ENCODE data around the gene KCTD15.
"Not testable (repeated sequence)": the region's sequence is repeated elsewhere in the genome, so short reads cannot be mapped to it uniquely, and the experiment has no call there.

KCTD15 gene

DNA sequence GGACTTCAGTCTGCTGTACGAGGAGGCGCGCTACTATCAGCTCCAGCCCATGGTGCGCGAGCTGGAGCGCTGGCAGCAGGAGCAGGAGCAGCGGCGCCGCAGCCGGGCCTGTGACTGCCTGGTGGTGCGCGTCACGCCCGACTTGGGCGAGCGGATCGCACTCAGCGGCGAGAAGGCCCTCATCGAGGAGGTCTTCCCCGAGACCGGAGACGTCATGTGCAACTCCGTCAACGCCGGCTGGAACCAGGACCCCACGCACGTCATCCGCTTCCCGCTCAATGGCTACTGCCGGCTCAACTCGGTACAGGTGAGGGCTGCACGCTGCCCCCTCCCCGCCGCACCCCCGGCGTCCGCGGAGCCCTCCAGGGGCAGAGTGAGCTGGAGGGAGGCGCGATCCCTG lies 14.6 kb downstream of the KCTD15 start:
- TF ChIP-seq TAF1 (IDR thresholded peaks at IDR 0.05; ENCODE audit: borderline replicate concordance, low read depth, low read length): no peak
- FAIRE-seq (no peak), DNase-seq (ENCODE audit: insufficient read length) (no peak)

DNA sequence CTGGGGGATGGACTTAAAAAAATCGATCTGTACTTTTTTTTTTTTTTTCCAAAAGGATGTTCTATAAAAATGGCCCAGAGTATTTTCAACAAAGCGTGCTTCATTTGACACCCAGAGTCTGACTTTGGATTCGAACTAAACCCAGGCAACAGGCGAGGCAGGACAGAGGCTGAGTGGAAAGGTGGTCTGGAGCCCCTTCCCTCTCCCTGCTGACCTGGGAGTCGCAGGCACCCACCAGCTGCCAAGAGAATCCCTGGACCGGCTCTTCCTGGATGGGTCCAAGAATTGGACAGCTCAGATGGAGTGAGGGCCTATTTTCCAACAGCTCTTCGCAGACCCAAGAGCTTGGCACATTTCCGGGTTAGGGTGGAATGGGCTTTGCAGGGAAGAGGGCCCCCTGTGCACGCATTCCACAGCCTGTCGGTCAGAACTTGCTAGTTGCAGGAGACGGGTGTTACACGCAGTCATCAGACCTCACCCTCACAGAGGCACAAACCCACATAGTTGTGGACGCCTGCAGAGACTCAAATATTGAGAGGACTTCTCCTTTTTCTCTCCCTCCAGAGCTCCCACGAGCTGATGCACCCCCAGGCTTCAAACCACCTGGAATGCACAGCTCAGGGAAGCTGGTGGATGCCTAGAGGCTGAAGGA lies 15.2 kb downstream of the KCTD15 start:
- no peak for FAIRE-seq
- no peak for TF ChIP-seq TAF1 (IDR thresholded peaks at IDR 0.05; ENCODE audit: borderline replicate concordance, low read depth, low read length)
- no peak for TF ChIP-seq POLR2AphosphoS5 (IDR thresholded peaks at IDR 0.05; ENCODE audit: low read depth, low read length)
- no peak for TF ChIP-seq POLR2A (IDR thresholded peaks at IDR 0.05; ENCODE audit: low read depth, low read length)
- no peak for DNase-seq (ENCODE audit: insufficient read length)

DNA sequence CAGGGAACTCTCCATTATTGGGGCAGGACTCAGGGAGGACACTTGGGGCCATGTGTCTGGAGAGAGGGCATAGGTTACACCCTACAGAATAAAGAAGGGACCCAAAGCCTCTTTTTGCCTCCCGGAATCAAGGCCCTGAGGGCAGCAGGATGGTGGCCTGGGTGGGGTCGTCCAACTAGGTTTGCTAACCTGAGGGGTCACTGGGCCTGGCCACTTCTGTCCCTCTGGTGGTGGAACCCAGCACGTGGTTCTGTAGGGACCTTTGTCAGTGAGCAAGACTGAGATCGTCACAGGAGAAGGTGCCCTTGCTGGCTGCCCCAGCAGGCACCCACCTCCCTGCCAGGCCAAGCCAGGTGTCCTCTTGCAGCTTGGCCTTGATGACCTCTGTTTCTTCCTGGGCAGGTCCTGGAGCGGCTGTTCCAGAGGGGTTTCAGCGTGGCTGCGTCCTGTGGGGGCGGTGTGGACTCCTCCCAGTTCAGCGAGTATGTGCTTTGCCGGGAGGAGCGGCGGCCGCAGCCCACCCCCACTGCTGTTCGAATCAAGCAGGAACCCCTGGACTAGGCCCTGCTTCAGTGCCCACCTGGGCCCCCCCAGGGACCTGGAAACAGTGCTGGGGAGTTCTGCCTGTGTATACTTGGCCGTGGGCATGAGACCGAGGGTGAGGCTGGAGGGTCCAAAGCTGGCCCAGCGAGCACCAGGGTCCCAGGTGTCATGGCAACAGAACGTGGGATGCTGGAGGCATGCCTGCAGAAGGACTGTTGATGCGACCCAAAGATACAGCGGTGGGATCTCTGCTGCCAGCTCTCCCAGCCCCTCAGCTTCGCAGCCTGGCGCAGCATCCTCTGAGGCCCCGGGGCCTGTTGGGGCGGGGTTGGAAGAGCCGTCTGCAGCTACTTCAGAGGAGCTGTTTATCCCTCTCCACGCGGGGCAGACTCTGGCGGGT lies 16.0 kb downstream of the KCTD15 start:
- TF ChIP-seq POLR2AphosphoS5 (IDR thresholded peaks at IDR 0.05; ENCODE audit: low read depth, low read length) (no peak), TAF1 (IDR thresholded peaks at IDR 0.05; ENCODE audit: borderline replicate concordance, low read depth, low read length) (no peak), POLR2A (IDR thresholded peaks at IDR 0.05; ENCODE audit: low read depth, low read length) (no peak)
- no peak for FAIRE-seq
- no peak for DNase-seq (ENCODE audit: insufficient read length)

GRCh38 chr19:33813391-33814101 lies 16.9 kb downstream of the KCTD15 start:
- no peak for FAIRE-seq
- no peak for DNase-seq (ENCODE audit: insufficient read length)

GRCh38 chr19:33814181-33815165 lies 17.8 kb downstream of the KCTD15 start:
- no peak for DNase-seq (ENCODE audit: insufficient read length)
- FAIRE-seq: no peak
- no peak for TF ChIP-seq TAF1 (IDR thresholded peaks at IDR 0.05; ENCODE audit: borderline replicate concordance, low read depth, low read length)
- TF ChIP-seq POLR2AphosphoS5 (IDR thresholded peaks at IDR 0.05; ENCODE audit: low read depth, low read length): no peak
- TF ChIP-seq POLR2A (IDR thresholded peaks at IDR 0.05; ENCODE audit: low read depth, low read length): no peak

More at GRCh38 chr19:33813391-33814101, 16.9 kb downstream of the KCTD15 start:
- TF ChIP-seq POLR2A (IDR thresholded peaks at IDR 0.05; ENCODE audit: low read depth, low read length): no peak
- no peak for TF ChIP-seq TAF1 (IDR thresholded peaks at IDR 0.05; ENCODE audit: borderline replicate concordance, low read depth, low read length)
- TF ChIP-seq POLR2AphosphoS5 (IDR thresholded peaks at IDR 0.05; ENCODE audit: low read depth, low read length): no peak

GRCh38 chr19:33815380-33816340 lies 19.0 kb downstream of the KCTD15 start:
- DNase-seq (ENCODE audit: insufficient read length) (no peak), FAIRE-seq (no peak)
- TF ChIP-seq TAF1 (IDR thresholded peaks at IDR 0.05; ENCODE audit: borderline replicate concordance, low read depth, low read length) (no peak), POLR2A (IDR thresholded peaks at IDR 0.05; ENCODE audit: low read depth, low read length) (no peak), POLR2AphosphoS5 (IDR thresholded peaks at IDR 0.05; ENCODE audit: low read depth, low read length) (no peak)

- TF ChIP-seq TAF1 (IDR thresholded peaks at IDR 0.05; ENCODE audit: borderline replicate concordance, low read depth, low read length): no peak
- no peak for TF ChIP-seq POLR2A (IDR thresholded peaks at IDR 0.05; ENCODE audit: low read depth, low read length)
- no peak for TF ChIP-seq POLR2AphosphoS5 (IDR thresholded peaks at IDR 0.05; ENCODE audit: low read depth, low read length)
- no peak for DNase-seq (ENCODE audit: insufficient read length)
- FAIRE-seq: no peak
Measured at GRCh38 chr19:33818411-33818810, 21.7 kb downstream of the KCTD15 start.

DNA sequence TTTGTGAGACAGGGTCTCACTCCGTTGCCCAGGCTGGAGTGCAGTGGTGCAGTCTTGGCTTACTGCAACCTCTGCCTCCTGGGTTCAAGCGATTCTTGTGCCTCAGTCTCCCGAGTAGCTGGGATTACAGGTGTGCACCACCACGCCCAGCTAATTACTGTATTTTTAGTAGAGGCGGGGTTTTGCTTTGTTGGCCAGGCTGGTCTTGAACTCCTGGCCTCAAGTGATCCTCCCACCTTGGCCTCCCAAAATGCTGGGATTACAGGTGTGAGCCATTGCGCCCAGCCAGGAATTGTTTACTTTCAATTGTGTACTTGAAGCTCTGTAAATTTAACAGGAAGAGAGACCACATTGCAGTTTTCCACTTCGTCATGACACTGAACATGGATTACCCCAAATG lies 22.4 kb downstream of the KCTD15 start:
- FAIRE-seq: not testable (repeated sequence)

GRCh38 chr19:33819506-33819879 lies 22.8 kb downstream of the KCTD15 start:
- TF ChIP-seq POLR2AphosphoS5 (IDR thresholded peaks at IDR 0.05; ENCODE audit: low read depth, low read length) (no peak), TAF1 (IDR thresholded peaks at IDR 0.05; ENCODE audit: borderline replicate concordance, low read depth, low read length) (no peak), POLR2A (IDR thresholded peaks at IDR 0.05; ENCODE audit: low read depth, low read length) (no peak)
- FAIRE-seq (no peak), DNase-seq (ENCODE audit: insufficient read length) (no peak)

More for the DNA sequence above, 22.4 kb downstream of the KCTD15 start:
- not testable (repeated sequence) for DNase-seq (ENCODE audit: insufficient read length)

Measured in GM12892 (cell line).